Subcutaneous abdominal adipose tissue (tissue), 5 donors: ENCODE data around the gene GUCY1B1.
A peak's percentile ranks its signal among the peaks of the same experiment; 100 is the strongest.

Experiments
- H3K27ac ChIP-seq: one replicate; pipeline ENCODE4 v1.7.0; 2013; ENCODE audit warnings: low read depth, mild to moderate bottlenecking, inconsistent platforms, low read length, moderate library complexity
- H3K27me3 ChIP-seq, 5 donors: one replicate each; pipeline ENCODE4 v1.7.0; 2013; ENCODE audit warnings: low read length in 5 of 5, inconsistent platforms in 1 of 5; ENCODE audit not compliant: control insufficient read depth in 5 of 5, insufficient read depth in 4 of 5
- H3K36me3 ChIP-seq, 5 donors: one replicate each; pipeline ENCODE4 v1.7.0; 2013; ENCODE audit warnings: low read length in 5 of 5; ENCODE audit not compliant: control insufficient read depth in 5 of 5, insufficient read depth in 5 of 5
- H3K4me1 ChIP-seq, 5 donors: one replicate each; pipeline ENCODE4 v1.7.0; 2013; ENCODE audit warnings: low read length in 5 of 5, mild to moderate bottlenecking in 3 of 5, moderate library complexity in 1 of 5; ENCODE audit not compliant: control insufficient read depth in 5 of 5, insufficient read depth in 5 of 5
- H3K4me3 ChIP-seq, 5 donors: one replicate each; pipeline ENCODE4 v1.7.0; 2013; ENCODE audit warnings: low read length in 5 of 5, low read depth in 1 of 5
- H3K9ac ChIP-seq, 5 donors: one replicate each; pipeline ENCODE4 v1.7.0; 2013; ENCODE audit warnings: low read length in 5 of 5, mild to moderate bottlenecking in 4 of 5, moderate library complexity in 3 of 5
- H3K9me3 ChIP-seq, 5 donors: one replicate each; pipeline ENCODE4 v1.7.0; 2013; ENCODE audit warnings: low read length in 5 of 5; ENCODE audit not compliant: control insufficient read depth in 5 of 5
- donor health status: healthy.
- donor health status: healthy.
- donor health status: healthy.
- donor health status: healthy.
- donor health status: healthy.

The GUCY1B1 gene

DNA sequence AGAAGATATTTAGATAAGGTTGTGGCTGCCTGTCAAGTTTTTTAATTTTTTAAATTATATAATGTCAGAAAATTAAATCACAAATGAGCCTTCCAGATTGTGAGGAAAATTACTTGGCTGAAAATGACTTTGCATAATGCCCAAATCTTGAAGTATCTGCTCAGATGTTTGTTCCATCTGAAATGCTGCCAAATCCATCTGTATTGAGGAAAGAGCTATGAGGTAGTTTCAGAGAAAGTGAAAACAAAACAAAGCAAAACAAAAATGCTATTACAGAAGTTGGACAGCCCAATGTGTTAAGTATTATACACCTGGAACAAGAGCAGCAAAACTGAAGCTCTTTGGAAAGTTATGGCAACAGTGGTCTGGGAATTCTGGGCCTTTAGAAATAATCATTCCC, 23.3 kb upstream of the GUCY1B1 start:
- no peaks in the 10 kb centered on the region for H3K27me3 ChIP-seq

GRCh38 chr4:155738548-155738947, 20.3 kb upstream of the GUCY1B1 start:
- H3K9ac ChIP-seq, result no peak overlapping the region
- H3K27ac ChIP-seq, result no peak overlapping the region
- H3K36me3 ChIP-seq, result no peaks in the 10 kb centered on the region
- no peak overlapping the region for H3K4me3 ChIP-seq
- H3K9me3 ChIP-seq, result no peaks in the 10 kb centered on the region
- peaks cover 0 to 4% (median 0%) of the 10 kb centered on the region in 5 donors for H3K4me1 ChIP-seq
- H3K27me3 ChIP-seq, result no peaks in the 10 kb centered on the region

More for the DNA sequence above, 23.3 kb upstream of the GUCY1B1 start:
- Histone ChIP-seq H3K9ac (no peak overlapping the region), H3K4me1 (peaks cover 0 to 4% (median 0%) of the 10 kb centered on the region in 5 donors), H3K9me3 (no peaks in the 10 kb centered on the region), H3K4me3 (no peak overlapping the region), H3K27ac (no peak overlapping the region), H3K36me3 (no peaks in the 10 kb centered on the region)

DNA sequence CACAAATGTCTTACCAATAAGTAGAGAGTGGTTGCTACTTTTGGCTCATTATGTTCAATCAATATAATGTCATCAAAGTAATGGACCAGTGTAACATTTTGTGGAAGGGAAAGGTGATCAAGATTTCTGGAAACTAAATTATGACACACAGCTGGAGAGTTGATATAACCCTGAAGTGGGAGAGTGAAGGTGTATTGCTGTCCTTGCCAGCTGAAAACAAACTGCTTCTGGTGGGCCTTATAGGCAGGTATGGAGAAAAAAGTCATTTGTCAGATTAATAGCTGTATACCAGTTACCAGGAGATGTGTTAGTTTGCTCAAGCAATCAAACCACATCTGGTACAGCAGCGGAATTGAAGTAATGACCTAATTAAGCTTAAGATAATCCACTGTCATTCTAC, 17.3 kb upstream of the GUCY1B1 start:
- H3K4me1 ChIP-seq, result no peaks in the 10 kb centered on the region
- no peaks in the 10 kb centered on the region for H3K36me3 ChIP-seq
- H3K4me3 ChIP-seq, result no peak overlapping the region
- H3K27ac ChIP-seq, result no peak overlapping the region
- no peak overlapping the region for H3K9ac ChIP-seq
- H3K9me3 ChIP-seq, result no peaks in the 10 kb centered on the region
- H3K27me3 ChIP-seq, result no peaks in the 10 kb centered on the region

DNA sequence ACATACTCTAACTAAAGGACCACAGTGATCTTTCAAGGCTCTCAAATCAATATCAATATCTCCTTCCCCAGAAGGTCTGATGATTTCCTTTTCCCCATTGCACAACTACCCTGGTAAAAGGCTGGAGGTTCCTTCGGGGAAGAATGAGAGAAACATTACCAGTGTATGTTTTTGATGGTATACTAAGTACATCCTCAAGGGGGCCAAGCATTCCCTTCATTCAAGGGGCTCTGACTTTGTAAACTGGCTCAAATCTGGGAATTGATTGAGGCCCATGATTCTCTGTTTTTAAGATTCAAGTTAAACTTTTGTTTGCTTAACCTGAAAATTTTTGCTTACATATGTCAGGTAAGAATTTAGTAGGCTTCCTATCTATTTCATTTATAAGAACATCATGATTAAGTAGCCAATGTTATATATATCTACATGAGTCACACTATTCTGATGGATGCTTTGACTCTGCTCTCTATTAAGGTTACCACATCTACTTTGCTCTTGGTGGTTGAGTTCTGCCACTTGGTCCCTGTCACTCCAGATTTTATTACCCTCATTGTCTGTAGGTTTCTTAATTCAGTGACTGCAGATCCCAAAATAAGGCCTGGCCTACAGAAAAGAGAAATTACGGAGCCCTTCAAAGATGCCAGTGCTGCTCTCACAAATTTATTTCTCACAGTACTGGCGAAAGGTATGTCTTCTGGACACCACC, 16.4 kb upstream of the GUCY1B1 start:
- no peaks in the 10 kb centered on the region for H3K36me3 ChIP-seq
- no peaks in the 10 kb centered on the region for H3K27me3 ChIP-seq
- H3K9me3 ChIP-seq, result no peaks in the 10 kb centered on the region
- H3K4me3 ChIP-seq, result no peak overlapping the region
- H3K9ac ChIP-seq, result no peak overlapping the region
- no peaks in the 10 kb centered on the region for H3K4me1 ChIP-seq
- H3K27ac ChIP-seq, result no peak overlapping the region

DNA sequence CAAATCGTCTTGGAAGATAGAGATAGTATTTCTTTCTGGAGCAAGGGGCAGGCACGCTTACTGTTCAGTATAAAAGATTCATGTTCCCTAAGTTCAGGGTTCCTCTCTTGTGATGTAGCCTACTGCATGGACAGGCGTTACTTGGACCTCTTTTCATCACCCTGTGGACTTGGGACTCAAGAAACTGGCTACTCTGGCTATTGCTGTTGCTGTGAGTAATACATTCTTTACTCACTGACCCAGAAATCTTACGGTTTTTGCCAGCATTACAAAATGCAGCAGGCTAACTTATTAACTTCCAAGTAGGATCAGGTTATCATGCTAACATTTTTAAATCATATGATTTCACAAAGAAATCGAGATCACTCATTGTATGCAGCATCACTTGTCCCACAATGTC, 12.8 kb upstream of the GUCY1B1 start:
- H3K9me3 ChIP-seq, result no peaks in the 10 kb centered on the region
- H3K9ac ChIP-seq, result no peak overlapping the region
- H3K27me3 ChIP-seq, result no peaks in the 10 kb centered on the region
- H3K4me1 ChIP-seq, result no peaks in the 10 kb centered on the region
- no peaks in the 10 kb centered on the region for H3K36me3 ChIP-seq
- H3K4me3 ChIP-seq, result no peak overlapping the region
- no peak overlapping the region for H3K27ac ChIP-seq

- Histone ChIP-seq H3K4me3 (no peak overlapping the region), H3K4me1 (no peaks in the 10 kb centered on the region), H3K36me3 (no peaks in the 10 kb centered on the region), H3K9me3 (no peaks in the 10 kb centered on the region), H3K9ac (no peak overlapping the region), H3K27me3 (no peaks in the 10 kb centered on the region), H3K27ac (no peak overlapping the region)
Measured at GRCh38 chr4:155748039-155748438, 10.8 kb upstream of the GUCY1B1 start.

- no peaks in the 10 kb centered on the region for H3K9me3 ChIP-seq
- no peak overlapping the region for H3K27ac ChIP-seq
- H3K4me1 ChIP-seq, result no peaks in the 10 kb centered on the region
- H3K9ac ChIP-seq, result no peak overlapping the region
- H3K27me3 ChIP-seq, result no peaks in the 10 kb centered on the region
- no peaks in the 10 kb centered on the region for H3K36me3 ChIP-seq
- H3K4me3 ChIP-seq, result no peak overlapping the region
Measured at GRCh38 chr4:155749041-155749440, 9.8 kb upstream of the GUCY1B1 start.

GRCh38 chr4:155751569-155751968, 7.3 kb upstream of the GUCY1B1 start:
- H3K4me1 ChIP-seq, result no peaks in the 10 kb centered on the region
- no peaks in the 10 kb centered on the region for H3K36me3 ChIP-seq
- no peaks in the 10 kb centered on the region for H3K27me3 ChIP-seq
- no peak overlapping the region for H3K4me3 ChIP-seq
- no peak overlapping the region for H3K9ac ChIP-seq
- H3K27ac ChIP-seq, result no peak overlapping the region
- H3K9me3 ChIP-seq, result no peaks in the 10 kb centered on the region

DNA sequence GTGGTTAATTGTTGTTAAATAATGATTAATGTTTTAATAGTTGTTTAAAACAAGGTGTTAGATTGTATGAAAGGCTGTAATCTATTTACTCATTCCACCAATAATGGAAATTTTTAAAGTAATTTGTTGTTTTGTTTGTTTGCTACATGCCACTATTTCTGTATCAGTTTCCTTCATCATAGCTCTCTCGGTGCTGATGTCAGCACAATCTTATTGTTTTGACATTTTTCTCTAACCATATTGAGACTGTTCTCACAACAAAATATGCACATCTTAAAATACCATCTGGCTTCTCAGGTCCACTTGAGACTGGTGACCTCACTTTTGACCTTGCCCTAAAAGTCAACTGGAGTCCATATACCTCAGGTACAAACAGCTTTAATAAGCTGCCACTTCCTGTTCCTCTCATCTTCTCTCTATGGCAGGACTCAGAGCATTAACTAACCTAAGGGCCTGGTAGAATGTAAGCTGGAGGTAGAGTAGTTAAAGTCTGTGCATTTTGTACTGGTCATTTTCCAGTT, 1.0 kb upstream of the GUCY1B1 start:
- no peak overlapping the region for H3K27ac ChIP-seq

GRCh38 chr4:155759372-155760252, 791 bp downstream of the GUCY1B1 start:
- H3K36me3 ChIP-seq, result no peaks in the 10 kb centered on the region
- H3K27ac ChIP-seq, result peak overlapping the region; percentile 37
- peaks cover 0 to 3% (median 0%) of the 10 kb centered on the region in 5 donors for H3K27me3 ChIP-seq
- H3K4me3 ChIP-seq, result peak overlapping the region; percentile 70 to 85 (median 74)
- no peaks in the 10 kb centered on the region for H3K9me3 ChIP-seq
- peaks cover 0 to 18% (median 16%) of the 10 kb centered on the region in 5 donors for H3K4me1 ChIP-seq
- peak overlapping the region in 4 of 5 donors; percentile 22 to 73 (median 54) for H3K9ac ChIP-seq

More for the DNA sequence above, 1.0 kb upstream of the GUCY1B1 start:
- H3K4me1 ChIP-seq, result peaks cover 0 to 18% (median 16%) of the 10 kb centered on the region in 5 donors
- H3K36me3 ChIP-seq, result no peaks in the 10 kb centered on the region
- peaks cover 0 to 3% (median 0%) of the 10 kb centered on the region in 5 donors for H3K27me3 ChIP-seq
- no peaks in the 10 kb centered on the region for H3K9me3 ChIP-seq
- no peak overlapping the region for H3K9ac ChIP-seq
- H3K4me3 ChIP-seq, result no peak overlapping the region
